Stimulated activated naive CD8-positive, alpha-beta T cell treated with anti-CD3 and anti-CD28 coated beads, Interleukin-15, amount 100 ng/mL, for 72 hours (primary cell): ENCODE data around the gene NALCN.

Source experiments
- ATAC-seq: fragments of 150-1000 bp; cut with Tn5 transposase; 2 replicates; pipeline ENCODE4 v1.10.0; 2021; ENCODE audit warnings: mild to moderate bottlenecking, moderate library complexity
- DNase-seq, 2 donors: peaks; one replicate each; pipeline ENCODE4 v3.0.0; 2021 to 2022
- H3K27ac Mint-ChIP-seq, 2 donors: one replicate each; pipeline ENCODE4 v1.8.0; 2022; ENCODE audit warnings: mild to moderate bottlenecking in 2 of 2, mixed read lengths in 2 of 2, moderate library complexity in 2 of 2
- H3K27me3 Mint-ChIP-seq: one replicate; pipeline ENCODE4 v1.8.0; 2022; ENCODE audit warnings: mixed read lengths
- H3K4me1 Mint-ChIP-seq: one replicate; pipeline ENCODE4 v1.8.0; 2022; ENCODE audit warnings: mild to moderate bottlenecking, mixed read lengths
- H3K4me3 Mint-ChIP-seq, 2 donors: one replicate each; pipeline ENCODE4 v1.8.0; 2022; ENCODE audit warnings: mild to moderate bottlenecking in 2 of 2, mixed read lengths in 2 of 2, moderate library complexity in 1 of 2
- H3K9me3 Mint-ChIP-seq, 2 donors: one replicate each; pipeline ENCODE4 v1.8.0; 2022; ENCODE audit warnings: mixed read lengths in 2 of 2

NALCN gene

GRCh38 chr13:101049166-101049850, 367.0 kb downstream of the NALCN start:
- H3K27ac Mint-ChIP-seq = no peak overlapping the region
- DNase-seq (no peak), ATAC-seq (no peak)
- H3K27me3 Mint-ChIP-seq = no peaks in the 10 kb centered on the region
- H3K9me3 Mint-ChIP-seq = peaks cover 7 to 16% of the 10 kb centered on the region in 2 donors
- H3K4me3 Mint-ChIP-seq = no peak overlapping the region
- no peaks in the 10 kb centered on the region for H3K4me1 Mint-ChIP-seq

- Mint-ChIP-seq H3K4me3 (no peak overlapping the region), H3K4me1 (no peaks in the 10 kb centered on the region), H3K9me3 (peaks cover 16 to 21% of the 10 kb centered on the region in 2 donors), H3K27me3 (peaks cover 7% of the 10 kb centered on the region), H3K27ac (no peak overlapping the region)
- DNase-seq = no peak
- no peak for ATAC-seq
These were observed 379.8 kb downstream of the NALCN start for GRCh38 chr13:101036546-101036945.

GRCh38 chr13:101035119-101035620, 381.1 kb downstream of the NALCN start:
- H3K4me3 Mint-ChIP-seq = no peak overlapping the region
- DNase-seq (no peak), ATAC-seq (no peak)
- peaks cover 8 to 13% of the 10 kb centered on the region in 2 donors for H3K9me3 Mint-ChIP-seq
- H3K27me3 Mint-ChIP-seq = peaks cover 12% of the 10 kb centered on the region
- no peaks in the 10 kb centered on the region for H3K4me1 Mint-ChIP-seq
- H3K27ac Mint-ChIP-seq = no peak overlapping the region

- ATAC-seq (no peak), DNase-seq (no peak)
- peaks cover 7% of the 10 kb centered on the region for H3K27me3 Mint-ChIP-seq
- H3K27ac Mint-ChIP-seq = no peak overlapping the region
- no peaks in the 10 kb centered on the region for H3K4me1 Mint-ChIP-seq
- H3K4me3 Mint-ChIP-seq = no peak overlapping the region
- peaks cover 0 to 2% of the 10 kb centered on the region in 2 donors for H3K9me3 Mint-ChIP-seq
These were observed 389.4 kb downstream of the NALCN start for GRCh38 chr13:101026736-101027398.

- DNase-seq (no peak), ATAC-seq (no peak)
- H3K4me1 Mint-ChIP-seq = no peaks in the 10 kb centered on the region
- H3K27ac Mint-ChIP-seq = no peak overlapping the region
- no peaks in the 10 kb centered on the region for H3K9me3 Mint-ChIP-seq
- H3K27me3 Mint-ChIP-seq = peaks cover 7% of the 10 kb centered on the region
- no peak overlapping the region for H3K4me3 Mint-ChIP-seq
These were observed 390.0 kb downstream of the NALCN start for GRCh38 chr13:101026328-101026727.

GRCh38 chr13:101025925-101026324, 390.4 kb downstream of the NALCN start:
- H3K9me3 Mint-ChIP-seq = no peaks in the 10 kb centered on the region
- no peak for ATAC-seq
- no peak overlapping the region for H3K27ac Mint-ChIP-seq
- H3K27me3 Mint-ChIP-seq = peaks cover 7% of the 10 kb centered on the region
- DNase-seq = no peak
- no peaks in the 10 kb centered on the region for H3K4me1 Mint-ChIP-seq
- no peak overlapping the region for H3K4me3 Mint-ChIP-seq

GRCh38 chr13:101025519-101025918, 390.8 kb downstream of the NALCN start:
- Mint-ChIP-seq H3K27me3 (peaks cover 8% of the 10 kb centered on the region), H3K4me1 (no peaks in the 10 kb centered on the region), H3K9me3 (no peaks in the 10 kb centered on the region), H3K4me3 (no peak overlapping the region), H3K27ac (no peak overlapping the region)
- DNase-seq (no peak), ATAC-seq (no peak)

GRCh38 chr13:101019126-101019525, 397.2 kb downstream of the NALCN start:
- Mint-ChIP-seq H3K4me1 (no peaks in the 10 kb centered on the region), H3K27ac (no peak overlapping the region), H3K9me3 (no peaks in the 10 kb centered on the region), H3K27me3 (peaks cover 45% of the 10 kb centered on the region), H3K4me3 (no peak overlapping the region)
- ATAC-seq (no peak), DNase-seq (no peak)

- no peak overlapping the region for H3K27ac Mint-ChIP-seq
- H3K4me1 Mint-ChIP-seq = no peaks in the 10 kb centered on the region
- H3K9me3 Mint-ChIP-seq = no peaks in the 10 kb centered on the region
- no peak overlapping the region for H3K4me3 Mint-ChIP-seq
- DNase-seq (no peak), ATAC-seq (no peak)
- H3K27me3 Mint-ChIP-seq = peaks cover 45% of the 10 kb centered on the region
These were observed 397.6 kb downstream of the NALCN start for GRCh38 chr13:101018720-101019119.

- H3K4me3 Mint-ChIP-seq = no peak overlapping the region
- H3K9me3 Mint-ChIP-seq = no peaks in the 10 kb centered on the region
- no peaks in the 10 kb centered on the region for H3K4me1 Mint-ChIP-seq
- H3K27ac Mint-ChIP-seq = no peak overlapping the region
- DNase-seq (no peak), ATAC-seq (no peak)
- peaks cover 45% of the 10 kb centered on the region for H3K27me3 Mint-ChIP-seq
These were observed 399.0 kb downstream of the NALCN start for GRCh38 chr13:101017123-101017872.

GRCh38 chr13:101016475-101016874, 399.8 kb downstream of the NALCN start:
- DNase-seq (no peak), ATAC-seq (no peak)
- H3K9me3 Mint-ChIP-seq = no peaks in the 10 kb centered on the region
- no peak overlapping the region for H3K4me3 Mint-ChIP-seq
- peaks cover 45% of the 10 kb centered on the region for H3K27me3 Mint-ChIP-seq
- no peaks in the 10 kb centered on the region for H3K4me1 Mint-ChIP-seq
- no peak overlapping the region for H3K27ac Mint-ChIP-seq

- H3K27ac Mint-ChIP-seq = no peak overlapping the region
- H3K4me1 Mint-ChIP-seq = no peaks in the 10 kb centered on the region
- ATAC-seq (no peak), DNase-seq (no peak)
- H3K4me3 Mint-ChIP-seq = no peak overlapping the region
- peaks cover 27% of the 10 kb centered on the region for H3K27me3 Mint-ChIP-seq
- no peaks in the 10 kb centered on the region for H3K9me3 Mint-ChIP-seq
These were observed 403.1 kb downstream of the NALCN start for GRCh38 chr13:101013245-101013644.

- H3K27ac Mint-ChIP-seq = no peak overlapping the region
- ATAC-seq = no peak
These were observed 406.2 kb downstream of the NALCN start for GRCh38 chr13:101010100-101010499.

GRCh38 chr13:101007245-101007644, 409.1 kb downstream of the NALCN start:
- Mint-ChIP-seq H3K9me3 (no peaks in the 10 kb centered on the region), H3K4me3 (no peak overlapping the region), H3K27me3 (no peaks in the 10 kb centered on the region), H3K27ac (no peak overlapping the region), H3K4me1 (no peaks in the 10 kb centered on the region)
- DNase-seq = no peak
- no peak for ATAC-seq

More at GRCh38 chr13:101010100-101010499, 406.2 kb downstream of the NALCN start:
- Mint-ChIP-seq H3K4me3 (no peak overlapping the region), H3K9me3 (no peaks in the 10 kb centered on the region), H3K4me1 (no peaks in the 10 kb centered on the region), H3K27me3 (peaks cover 5% of the 10 kb centered on the region)
- DNase-seq = no peak
